NCI-H1417 treated with DMSO at 0.1 percent for 48 hours (cell line): ENCODE measurements around the gene WBP2NL.
"Not testable (repeated sequence)": the region's sequence is repeated elsewhere in the genome, so short reads cannot be mapped to it uniquely, and the experiment has no call there.

Source experiments
- DNase-seq: peaks from one replicate; lab custom pipeline; 2025; lab: John Stamatoyannopoulos, UW

WBP2NL gene

GRCh38 chr22:41998361-41999261 lies at the start of gene WBP2NL:
Gene WBP2NL, plus strand, starts transcription at chr22:41998788. Its CDS starts 31 bp downstream, at chr22:41998819.
- DNase-seq: peak; percentile 23

- not testable (repeated sequence) for DNase-seq
These were observed 49.7 kb upstream of the WBP2NL start for GRCh38 chr22:41948928-41949296.

GRCh38 chr22:41949297-41949965 lies 49.2 kb upstream of the WBP2NL start:
- no peak for DNase-seq

- no peak for DNase-seq
These were observed 46.6 kb upstream of the WBP2NL start, which contains the start of gene SMIM45 for GRCh38 chr22:41951898-41952474. Gene SMIM45, plus strand, starts transcription at chr22:41952150.

GRCh38 chr22:41952713-41953112 lies 45.9 kb upstream of the WBP2NL start:
- no peak for DNase-seq

- DNase-seq: no peak
These were observed 40.5 kb upstream of the WBP2NL start for GRCh38 chr22:41957941-41958556.

GRCh38 chr22:41963453-41964111 lies 35.0 kb upstream of the WBP2NL start:
- no peak for DNase-seq

GRCh38 chr22:41964112-41964491 lies 34.5 kb upstream of the WBP2NL start:
- DNase-seq: no peak

- DNase-seq: no peak
These were observed 32.4 kb upstream of the WBP2NL start for GRCh38 chr22:41966225-41966606.

GRCh38 chr22:41966607-41967240 lies 31.9 kb upstream of the WBP2NL start:
- no peak for DNase-seq

- DNase-seq: no peak
These were observed 30.0 kb upstream of the WBP2NL start for GRCh38 chr22:41968601-41969000.

- no peak for DNase-seq
These were observed 29.4 kb upstream of the WBP2NL start, which contains the start of gene SEPTIN3 for GRCh38 chr22:41969110-41969646. Gene SEPTIN3, plus strand, starts transcription at chr22:41969443. Its CDS starts 2,050 bp downstream, at chr22:41971493.

GRCh38 chr22:41970601-41971000 lies 28.0 kb upstream of the WBP2NL start:
- DNase-seq: no peak

GRCh38 chr22:41971431-41971830 lies 27.2 kb upstream of the WBP2NL start:
- no peak for DNase-seq

GRCh38 chr22:41974691-41975290 lies 23.8 kb upstream of the WBP2NL start:
- DNase-seq: no peak

- DNase-seq: no peak
These were observed 23.1 kb upstream of the WBP2NL start for GRCh38 chr22:41975299-41976069.

GRCh38 chr22:41976070-41976901 lies 22.3 kb upstream of the WBP2NL start:
- DNase-seq: no peak

- DNase-seq: no peak
These were observed 21.5 kb upstream of the WBP2NL start for GRCh38 chr22:41976961-41977566.
